GF-D8 (cell line): ENCODE data around the gene HPCAL4.
A peak's percentile ranks its signal among the peaks of the same experiment; 100 is the strongest.

Experiments used
- DNase-seq: peaks from one replicate; lab custom pipeline; 2025; lab: John Stamatoyannopoulos, UW

Gene HPCAL4

GRCh38 chr1:39676948-39677548 lies 14.2 kb downstream of the HPCAL4 start:
- DNase-seq, result no peak

DNA sequence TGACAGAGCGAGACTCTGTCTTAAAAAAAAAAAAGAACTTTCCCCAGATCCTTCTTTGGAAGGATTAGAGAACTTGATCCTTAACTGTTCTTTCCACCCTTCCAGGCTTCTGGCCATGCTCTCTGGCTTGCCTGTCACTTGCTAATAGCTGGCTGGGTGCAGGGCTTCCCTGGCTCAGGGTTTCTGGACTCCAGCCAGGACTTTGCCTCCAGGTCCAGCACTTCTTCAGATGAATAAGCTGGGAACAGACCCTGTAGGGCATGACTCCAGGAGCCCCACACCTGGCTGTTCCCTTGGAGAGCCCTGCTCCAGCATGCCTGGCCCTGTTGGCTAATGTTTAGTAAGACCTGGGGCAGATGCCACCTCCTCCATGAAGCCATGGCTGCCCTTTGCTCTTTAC lies 16.0 kb downstream of the HPCAL4 start:
- no peak for DNase-seq

DNA sequence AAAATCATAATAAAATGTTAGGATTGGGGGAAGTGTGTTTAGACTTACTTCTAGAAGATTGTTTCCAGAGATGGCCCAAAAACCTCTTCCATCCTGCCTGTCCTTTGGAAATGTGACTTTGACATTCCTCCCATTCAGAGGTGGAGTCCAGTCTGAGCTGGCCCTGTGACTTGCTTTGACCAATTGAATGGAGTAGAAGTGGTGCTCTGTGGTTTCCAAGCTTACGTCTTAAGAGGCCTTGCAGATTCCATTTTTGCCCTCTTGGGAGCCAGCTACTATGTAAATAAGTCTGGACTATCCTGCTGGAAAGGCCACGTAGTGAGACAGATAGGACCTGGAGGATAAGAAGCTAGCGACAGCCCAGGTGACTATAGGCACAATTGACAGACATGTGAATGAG lies 18.0 kb downstream of the HPCAL4 start:
- DNase-seq, result no peak

GRCh38 chr1:39672551-39672947 lies 18.7 kb downstream of the HPCAL4 start:
- no peak for DNase-seq

DNA sequence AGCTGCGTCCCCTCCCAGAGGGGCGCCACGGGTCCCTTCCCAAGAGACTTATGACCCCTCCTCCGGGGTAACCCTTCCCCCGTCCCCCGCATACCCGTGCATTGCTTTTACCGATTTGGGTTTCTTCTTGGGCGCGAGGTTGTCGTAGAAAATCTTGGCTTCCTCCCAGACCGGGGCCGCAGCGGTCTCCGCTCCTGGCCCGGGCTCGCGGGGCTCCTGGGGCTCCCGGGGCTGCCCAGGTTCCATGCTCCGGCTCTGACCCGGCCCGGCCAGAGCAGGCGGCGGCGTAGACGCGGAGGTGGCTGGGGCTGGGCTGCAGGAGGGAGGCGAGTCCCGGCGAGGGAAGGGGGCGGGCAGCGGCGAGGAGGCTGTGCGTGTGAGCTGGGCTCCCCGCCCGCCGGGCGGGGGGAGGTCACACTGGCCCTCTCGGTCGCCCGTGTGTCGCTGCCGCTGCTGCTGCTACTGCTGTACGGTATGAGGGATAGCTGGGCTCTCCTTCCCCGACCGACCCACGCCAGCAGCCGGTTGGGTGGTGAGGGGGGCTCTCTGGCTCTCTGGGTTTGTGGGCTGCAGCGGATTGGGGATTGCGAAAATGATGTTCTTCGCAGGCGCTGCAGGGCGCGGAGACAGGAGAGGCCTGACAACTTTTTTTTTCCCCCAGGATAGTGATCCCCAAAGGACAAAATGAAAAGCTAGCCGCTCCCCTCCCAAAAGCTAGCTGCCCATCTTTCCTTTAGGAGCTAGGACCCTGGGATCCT lies 19.3 kb downstream of the HPCAL4 start, which contains the start of gene NT5C1A:
TSS of gene NT5C1A (minus strand) at position 315 of the 758 bp plus-strand sequence. CDS start at position 246, 69 bp downstream.
- no peak for DNase-seq

GRCh38 chr1:39671433-39671792 lies 19.8 kb downstream of the HPCAL4 start:
- no peak for DNase-seq

GRCh38 chr1:39670689-39671088 lies 20.5 kb downstream of the HPCAL4 start:
- DNase-seq, result no peak

DNA sequence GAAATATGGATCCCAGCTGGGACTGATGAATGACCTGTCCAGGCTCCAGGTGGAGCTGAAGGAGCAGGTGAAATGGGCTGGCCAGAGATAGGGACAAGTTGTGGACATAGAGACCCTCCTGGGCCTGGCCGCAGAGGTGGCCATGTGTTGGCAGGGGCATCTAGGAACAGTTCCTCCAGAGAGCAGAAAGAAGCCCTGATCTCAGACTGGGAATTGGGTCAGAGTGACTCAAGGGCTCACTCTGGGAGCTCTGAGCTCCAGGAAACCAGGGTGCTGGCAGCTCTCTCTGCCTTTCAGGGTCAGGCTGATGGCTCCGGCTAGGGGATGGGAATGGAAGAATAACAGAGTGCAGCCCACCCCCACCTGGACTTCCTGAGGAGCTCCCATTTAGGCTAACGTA lies 22.3 kb downstream of the HPCAL4 start:
- no peak for DNase-seq

DNA sequence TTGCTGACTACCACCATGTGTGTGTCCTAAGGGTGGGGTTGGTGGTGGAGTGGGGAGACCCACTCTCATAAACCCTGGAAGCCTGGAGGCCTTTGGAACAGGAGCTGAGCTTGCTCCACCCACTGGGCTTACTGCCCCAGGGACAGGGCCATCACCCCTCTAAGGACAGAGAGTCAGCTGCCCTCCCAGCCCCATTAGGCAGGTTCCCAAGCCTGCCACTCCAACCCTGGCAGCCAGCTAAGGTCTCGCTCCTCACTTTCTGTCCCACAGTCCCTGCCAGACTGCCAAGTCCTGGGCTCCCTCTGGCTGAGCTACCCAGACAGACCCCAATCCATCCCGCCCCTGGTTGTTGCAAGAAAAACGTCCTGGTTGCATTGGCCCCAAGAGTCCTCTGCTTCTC lies 23.1 kb downstream of the HPCAL4 start:
- DNase-seq, result no peak

- DNase-seq, result no peak
Measured at GRCh38 chr1:39666772-39667171, 24.5 kb downstream of the HPCAL4 start.

DNA sequence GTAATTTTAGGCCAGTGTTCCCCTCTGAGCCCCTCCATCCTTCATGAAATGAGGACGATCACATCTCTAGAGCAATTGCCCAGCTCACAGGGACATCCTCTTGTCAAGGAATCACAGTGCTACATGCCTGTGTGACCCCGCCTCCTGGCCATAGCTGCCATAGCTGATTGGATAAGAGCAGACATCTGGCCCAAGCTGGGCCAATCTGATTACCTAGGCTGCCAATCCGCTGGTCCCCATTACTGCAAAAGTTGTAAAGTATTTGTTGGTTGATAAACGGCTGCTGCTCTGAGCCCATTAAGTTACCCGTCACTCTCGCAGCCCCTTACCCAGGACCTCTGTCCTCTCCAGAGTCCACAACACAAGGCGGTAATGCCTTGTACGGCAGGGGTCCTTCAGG lies 27.7 kb downstream of the HPCAL4 start:
- DNase-seq, result no peak

- no peak for DNase-seq
Measured at GRCh38 chr1:39662861-39663260, 28.4 kb downstream of the HPCAL4 start.

DNA sequence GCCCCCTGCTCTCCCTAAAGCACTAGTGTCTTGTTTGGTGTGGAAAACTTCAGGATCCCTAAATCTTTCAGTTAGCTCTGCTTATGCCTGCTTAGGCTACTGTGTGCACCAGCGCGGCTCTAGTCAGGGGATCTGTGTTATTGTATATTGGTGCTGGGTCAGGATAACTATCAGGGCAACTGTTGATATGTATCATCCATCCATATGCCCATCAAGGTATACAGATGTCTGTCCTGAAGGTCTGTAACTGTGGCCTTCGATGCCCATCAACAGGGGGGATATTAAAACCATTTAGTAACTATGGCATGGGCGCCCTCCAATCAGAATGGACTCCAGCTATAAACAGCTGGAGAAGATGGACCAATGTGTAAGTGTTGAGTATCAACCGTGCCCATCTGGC lies 31.7 kb downstream of the HPCAL4 start:
- DNase-seq, result no peak

DNA sequence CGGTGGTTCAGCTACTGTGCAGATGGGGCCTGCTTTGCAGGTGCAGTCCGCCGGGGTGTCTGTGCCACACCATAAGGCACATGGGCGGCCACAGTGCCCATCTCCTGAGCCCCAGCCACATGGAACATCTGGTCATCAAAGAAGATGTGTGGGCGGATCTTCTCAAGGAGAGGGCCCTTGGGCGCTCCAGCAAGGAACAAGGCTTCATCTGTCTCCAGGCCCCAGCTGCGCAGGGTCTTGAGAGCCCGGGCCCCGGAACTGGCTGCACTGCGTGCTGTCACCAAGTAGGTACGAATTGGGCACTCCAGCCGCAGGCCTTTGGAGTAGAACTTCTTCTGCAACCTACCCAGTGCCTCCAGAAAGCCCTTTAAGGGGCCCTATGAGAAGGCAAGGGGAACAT lies 32.1 kb downstream of the HPCAL4 start:
- no peak for DNase-seq

GRCh38 chr1:39657923-39658485 lies 33.2 kb downstream of the HPCAL4 start:
- peak; percentile 29 for DNase-seq

DNA sequence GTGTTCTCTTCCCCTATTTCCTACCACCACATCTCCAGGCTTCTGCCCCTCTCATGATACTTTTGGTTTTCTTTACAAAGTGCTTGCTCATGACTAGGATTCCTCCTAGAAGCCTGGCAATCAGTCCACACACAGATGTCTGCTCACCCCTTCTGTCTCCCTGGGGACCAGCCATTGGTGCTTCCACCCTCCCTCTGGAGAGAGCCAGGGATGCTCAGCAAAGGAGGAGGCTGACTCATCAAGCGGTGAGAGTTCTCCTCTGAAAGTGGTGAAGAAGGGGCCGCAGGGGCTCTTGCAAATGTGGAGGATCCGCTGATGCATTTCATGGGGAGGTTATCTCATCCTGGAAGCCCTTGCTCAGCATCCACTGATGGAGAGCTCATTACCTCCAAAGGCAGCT lies 33.8 kb downstream of the HPCAL4 start:
- no peak for DNase-seq

DNA sequence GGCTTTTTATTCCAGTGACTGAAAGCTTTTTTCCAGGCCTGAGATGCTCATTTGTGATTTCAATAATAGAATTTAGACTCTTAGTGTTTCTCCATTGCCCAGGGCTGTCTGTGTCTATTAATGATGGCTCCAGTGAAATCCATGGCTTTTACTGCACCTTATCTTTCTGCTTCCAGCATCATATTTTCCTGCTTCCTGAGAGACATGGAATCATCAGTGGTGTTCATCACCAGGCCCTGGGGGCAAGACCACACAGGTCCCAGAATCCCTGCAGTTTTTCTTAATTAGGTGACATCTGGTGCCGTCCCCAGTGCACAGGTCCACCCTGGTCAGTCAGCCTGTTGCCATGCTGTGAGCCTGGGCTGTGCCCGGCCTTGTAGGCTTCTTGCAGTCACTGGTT lies 34.8 kb downstream of the HPCAL4 start:
- no peak for DNase-seq

GRCh38 chr1:39655578-39656268 lies 35.5 kb downstream of the HPCAL4 start:
- no peak for DNase-seq

DNA sequence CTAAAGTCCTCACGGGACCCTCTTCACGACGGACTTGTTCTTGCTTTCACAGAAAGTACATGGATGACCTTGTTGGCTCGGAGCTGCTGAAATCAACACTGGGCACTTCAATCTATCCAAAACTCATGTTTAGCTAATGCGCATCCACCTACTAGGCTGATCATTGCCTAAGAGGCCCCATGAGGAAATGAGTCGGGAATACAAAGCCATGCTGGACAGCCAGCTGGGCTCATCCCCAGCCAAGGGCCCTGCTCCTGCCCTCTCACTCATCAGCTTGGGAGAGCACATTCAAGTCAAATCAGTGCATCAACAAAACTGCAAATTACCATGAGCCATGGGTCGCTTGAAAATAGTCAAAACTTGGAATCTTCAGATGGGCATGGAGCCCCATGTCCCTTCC lies 36.9 kb downstream of the HPCAL4 start:
- DNase-seq, result no peak

GRCh38 chr1:39653546-39654031 lies 37.6 kb downstream of the HPCAL4 start:
- DNase-seq, result no peak

GRCh38 chr1:39652554-39652953 lies 38.7 kb downstream of the HPCAL4 start:
- no peak for DNase-seq

- DNase-seq, result no peak
Measured at GRCh38 chr1:39652105-39652504, 39.1 kb downstream of the HPCAL4 start.

DNA sequence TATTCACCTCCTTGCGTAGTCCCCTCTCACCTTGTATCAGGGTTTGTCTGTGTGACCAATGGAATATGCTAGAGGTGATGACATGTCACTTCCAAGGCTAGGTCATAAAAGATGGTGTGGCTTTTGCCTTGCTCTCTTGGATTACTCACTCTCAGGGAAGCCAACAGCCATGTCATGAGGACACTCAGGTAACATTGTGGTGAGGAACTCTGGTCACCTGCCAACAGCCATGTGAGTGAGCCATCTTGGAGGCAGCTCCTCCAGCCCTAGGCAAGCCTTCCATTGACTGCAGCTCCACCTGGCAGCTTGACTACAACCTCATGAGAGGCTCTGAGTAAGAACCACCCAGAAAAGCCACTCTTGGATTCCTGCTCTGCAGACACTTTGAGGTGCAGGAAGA lies 40.8 kb downstream of the HPCAL4 start:
- DNase-seq, result no peak
